Measurements from ENCODE around the gene A1BG. TPM values are rescaled to one million over a fixed set of nuclear protein-coding genes. Genes with fewer than 3 reads are reported as not detected.

The A1BG gene
- total and polyA plus RNA-seq, 2 of the 13 experiments (the other 11 are each of a cell fraction or from before 2014, with no cell fraction given), result 14.7 to 41.4 TPM

DNA sequence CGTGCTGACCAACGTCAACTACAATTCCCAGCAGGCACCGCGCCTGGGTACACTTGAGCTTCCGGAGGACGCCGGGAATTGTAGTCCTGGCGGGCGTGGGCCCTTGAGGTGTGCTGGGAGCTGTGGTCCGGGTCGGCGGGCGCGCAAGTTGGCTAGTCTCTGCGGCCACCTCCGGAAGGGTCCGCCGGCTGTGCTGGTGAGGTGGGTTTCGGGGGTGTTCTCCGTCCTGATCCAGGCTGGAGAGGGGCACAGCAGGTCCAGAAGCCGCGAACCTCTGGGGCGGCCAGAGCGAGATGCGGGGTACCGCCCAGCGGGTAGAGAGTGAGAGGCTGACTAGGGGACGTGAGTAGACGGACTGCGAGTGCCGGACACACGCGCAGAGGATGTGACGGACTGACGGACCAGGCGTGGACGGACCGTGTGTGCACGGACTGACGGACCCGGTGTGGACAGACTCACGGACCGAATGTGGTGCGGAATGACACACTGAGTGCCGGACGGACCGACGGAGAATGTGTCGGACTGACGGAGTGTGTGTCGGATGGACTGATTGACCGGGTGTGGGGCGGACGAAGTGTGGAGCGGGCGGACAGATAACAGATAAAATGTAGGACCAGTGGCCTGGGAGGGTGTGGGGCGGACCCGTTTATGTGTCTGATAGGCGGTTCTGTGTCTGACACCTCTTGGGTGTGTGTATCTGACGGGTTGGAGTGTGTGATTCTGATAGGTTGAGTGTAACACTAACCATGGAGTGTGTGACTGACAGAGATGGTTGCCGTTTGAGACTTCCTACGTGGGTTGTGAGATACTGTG lies 26.2 kb downstream of the A1BG start, which contains the start of gene ZSCAN22 (continued):
- TF ChIP-seq, protein P1, sequence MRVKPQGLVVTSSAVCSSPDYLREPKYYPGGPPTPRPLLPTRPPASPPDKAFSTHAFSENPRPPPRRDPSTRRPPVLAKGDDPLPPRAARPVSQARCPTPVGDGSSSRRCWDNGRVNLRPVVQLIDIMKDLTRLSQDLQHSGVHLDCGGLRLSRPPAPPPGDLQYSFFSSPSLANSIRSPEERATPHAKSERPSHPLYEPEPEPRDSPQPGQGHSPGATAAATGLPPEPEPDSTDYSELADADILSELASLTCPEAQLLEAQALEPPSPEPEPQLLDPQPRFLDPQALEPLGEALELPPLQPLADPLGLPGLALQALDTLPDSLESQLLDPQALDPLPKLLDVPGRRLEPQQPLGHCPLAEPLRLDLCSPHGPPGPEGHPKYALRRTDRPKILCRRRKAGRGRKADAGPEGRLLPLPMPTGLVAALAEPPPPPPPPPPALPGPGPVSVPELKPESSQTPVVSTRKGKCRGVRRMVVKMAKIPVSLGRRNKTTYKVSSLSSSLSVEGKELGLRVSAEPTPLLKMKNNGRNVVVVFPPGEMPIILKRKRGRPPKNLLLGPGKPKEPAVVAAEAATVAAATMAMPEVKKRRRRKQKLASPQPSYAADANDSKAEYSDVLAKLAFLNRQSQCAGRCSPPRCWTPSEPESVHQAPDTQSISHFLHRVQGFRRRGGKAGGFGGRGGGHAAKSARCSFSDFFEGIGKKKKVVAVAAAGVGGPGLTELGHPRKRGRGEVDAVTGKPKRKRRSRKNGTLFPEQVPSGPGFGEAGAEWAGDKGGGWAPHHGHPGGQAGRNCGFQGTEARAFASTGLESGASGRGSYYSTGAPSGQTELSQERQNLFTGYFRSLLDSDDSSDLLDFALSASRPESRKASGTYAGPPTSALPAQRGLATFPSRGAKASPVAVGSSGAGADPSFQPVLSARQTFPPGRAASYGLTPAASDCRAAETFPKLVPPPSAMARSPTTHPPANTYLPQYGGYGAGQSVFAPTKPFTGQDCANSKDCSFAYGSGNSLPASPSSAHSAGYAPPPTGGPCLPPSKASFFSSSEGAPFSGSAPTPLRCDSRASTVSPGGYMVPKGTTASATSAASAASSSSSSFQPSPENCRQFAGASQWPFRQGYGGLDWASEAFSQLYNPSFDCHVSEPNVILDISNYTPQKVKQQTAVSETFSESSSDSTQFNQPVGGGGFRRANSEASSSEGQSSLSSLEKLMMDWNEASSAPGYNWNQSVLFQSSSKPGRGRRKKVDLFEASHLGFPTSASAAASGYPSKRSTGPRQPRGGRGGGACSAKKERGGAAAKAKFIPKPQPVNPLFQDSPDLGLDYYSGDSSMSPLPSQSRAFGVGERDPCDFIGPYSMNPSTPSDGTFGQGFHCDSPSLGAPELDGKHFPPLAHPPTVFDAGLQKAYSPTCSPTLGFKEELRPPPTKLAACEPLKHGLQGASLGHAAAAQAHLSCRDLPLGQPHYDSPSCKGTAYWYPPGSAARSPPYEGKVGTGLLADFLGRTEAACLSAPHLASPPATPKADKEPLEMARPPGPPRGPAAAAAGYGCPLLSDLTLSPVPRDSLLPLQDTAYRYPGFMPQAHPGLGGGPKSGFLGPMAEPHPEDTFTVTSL (CRISPR knock-in tag; IDR thresholded peaks at IDR 0.05; ENCODE audit: borderline replicate concordance), result no peak
- TF ChIP-seq ZNF577 (CRISPR knock-in tag; IDR thresholded peaks at IDR 0.05; ENCODE audit: borderline replicate concordance, low read depth) (no peak), MED1 (CRISPR knock-in tag; IDR thresholded peaks at IDR 0.05) (peak; percentile 74), ZMYM3 (CRISPR knock-in tag; IDR thresholded peaks at IDR 0.05) (no peak; the same call in 1 of the 2 replicates), NR0B2 (CRISPR knock-in tag; IDR thresholded peaks at IDR 0.05) (peak; percentile 56; the same call in 1 of the 2 replicates), CEBPG (CRISPR knock-in tag; IDR thresholded peaks at IDR 0.05) (no peak), SKI (IDR thresholded peaks at IDR 0.05; ENCODE audit: partially characterized antibody) (peak; percentile 21), FLYWCH1 (CRISPR knock-in tag; IDR thresholded peaks at IDR 0.05) (no peak), ZEB1 (IDR thresholded peaks at IDR 0.05; ENCODE audit: insufficient replicate concordance, low read depth) (no peak), ATRX (CRISPR knock-in tag; IDR thresholded peaks at IDR 0.05; ENCODE audit: borderline replicate concordance) (no peak), ZNF749 (CRISPR knock-in tag; IDR thresholded peaks at IDR 0.05; ENCODE audit: borderline replicate concordance) (peak; percentile 80; the same call in 1 of the 2 replicates), ZMYM2 (CRISPR knock-in tag; IDR thresholded peaks at IDR 0.05) (peak; percentile 51; the same call in 1 of the 2 replicates), PRMT3 (CRISPR knock-in tag; IDR thresholded peaks at IDR 0.05; ENCODE audit: borderline replicate concordance, low read depth) (0 out of 2 replicates have a peak, but pooled peaks have one; percentile 66), NR2F2 (IDR thresholded peaks at IDR 0.05; ENCODE audit: borderline replicate concordance, low read depth) (no peak; the same call in 1 of the 2 replicates), MAZ (IDR thresholded peaks at IDR 0.05; ENCODE audit: borderline replicate concordance, low read depth, low read length) (no peak; the same call in 1 of the 2 replicates), MAZ (CRISPR knock-in tag; IDR thresholded peaks at IDR 0.05; ENCODE audit: low read depth) (peak; percentile 81; the same call in 1 of the 2 replicates), MLXIP (CRISPR knock-in tag; IDR thresholded peaks at IDR 0.05; ENCODE audit: borderline replicate concordance) (no peak)
- TF ChIP-seq, protein P2, sequence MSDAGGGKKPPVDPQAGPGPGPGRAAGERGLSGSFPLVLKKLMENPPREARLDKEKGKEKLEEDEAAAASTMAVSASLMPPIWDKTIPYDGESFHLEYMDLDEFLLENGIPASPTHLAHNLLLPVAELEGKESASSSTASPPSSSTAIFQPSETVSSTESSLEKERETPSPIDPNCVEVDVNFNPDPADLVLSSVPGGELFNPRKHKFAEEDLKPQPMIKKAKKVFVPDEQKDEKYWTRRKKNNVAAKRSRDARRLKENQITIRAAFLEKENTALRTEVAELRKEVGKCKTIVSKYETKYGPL (CRISPR knock-in tag; IDR thresholded peaks at IDR 0.05), result no peak; the same call in 1 of the 2 replicates
